K562 (cell line): ENCODE results near the gene CYSTM1. TPM values are rescaled to one million over a fixed set of nuclear protein-coding genes. Genes with fewer than 3 reads are reported as not detected.
A peak's percentile ranks its signal among the peaks of the same experiment; 100 is the strongest.

Experiments
- AFF1 ChIP-seq, 2 experiments: fragments of 450-650 bp; IDR thresholded peaks; 2 replicates each; pipeline ENCODE4 v1.6.1; 2018; ENCODE audit warnings: mild to moderate bottlenecking in 2 of 2, low read depth in 1 of 2; ENCODE audit not compliant: partially characterized antibody in 2 of 2
- CCNT2 ChIP-seq: IDR thresholded peaks from 2 replicates; pipeline ENCODE4 v1.6.1; 2011; ENCODE audit warnings: borderline replicate concordance, low read depth, mild to moderate bottlenecking, moderate library complexity, mixed read lengths, low read length; ENCODE audit not compliant: insufficient read length; ENCODE audit errors: extremely low read depth
- CEBPZ ChIP-seq: fragments of 150-350 bp; IDR thresholded peaks from 2 replicates; pipeline ENCODE4 v1.6.1; 2014; ENCODE audit warnings: low read depth, mild to moderate bottlenecking, low read length, borderline replicate concordance
- GABPA ChIP-seq: fragments of 200-800 bp; sonication (Bioruptor generic); conservative IDR thresholded peaks from 2 replicates; pipeline ENCODE4 v1.6.1; 2016; ENCODE audit warnings: low read depth, missing genetic modification characterization, missing compliant biosample characterization
- IFI16 ChIP-seq: fragments of 250-450 bp; sonication (Bioruptor Pico); IDR thresholded peaks from 2 replicates; pipeline ENCODE4 v2.1.2; 2022; ENCODE audit warnings: mild to moderate bottlenecking, inconsistent platforms
- IRF2 ChIP-seq: sonication (generic); formaldehyde crosslinking; IDR thresholded peaks from 2 replicates; pipeline ENCODE4 v1.8.1; 2022; ENCODE audit warnings: mild to moderate bottlenecking, missing genetic modification reagents
- MLX ChIP-seq, 2 experiments: fragments of 450-650 bp in 1 of 2; sonication (generic) in 1 of 2; formaldehyde crosslinking; conservative IDR thresholded peaks; 2 replicates each; pipeline versions ENCODE4 v1.4.0 to v1.8.1; 2020 to 2022; ENCODE audit warnings: mild to moderate bottlenecking in 1 of 2, missing genetic modification reagents in 1 of 2
- MNT ChIP-seq, 2 experiments: fragments of 450-650 bp; conservative IDR thresholded peaks; 2 replicates each; pipeline ENCODE4 v1.6.1; 2017; ENCODE audit warnings: mild to moderate bottlenecking in 2 of 2, moderate library complexity in 2 of 2
- NFE2 ChIP-seq: IDR thresholded peaks from 2 replicates; pipeline ENCODE4 v1.6.1; 2014; ENCODE audit warnings: antibody characterized with exemption, low read depth
- PTTG1 ChIP-seq: fragments of 450-650 bp; IDR thresholded peaks from 2 replicates; pipeline ENCODE4 v1.6.1; 2016; ENCODE audit warnings: low read depth, mild to moderate bottlenecking, missing genetic modification characterization, missing compliant biosample characterization
- RBBP5 ChIP-seq: fragments of 200-600 bp; sonication (generic); IDR thresholded peaks from 2 replicates; pipeline ENCODE4 v1.6.1; 2012; ENCODE audit warnings: borderline replicate concordance, mild to moderate bottlenecking, low read length, control low read depth, inconsistent platforms; ENCODE audit not compliant: insufficient read depth, poor library complexity, severe bottlenecking
- SNIP1 ChIP-seq: fragments of 450-650 bp; IDR thresholded peaks from 2 replicates; pipeline ENCODE4 v1.7.1; 2017; ENCODE audit warnings: low read depth, mild to moderate bottlenecking
- XRCC3 ChIP-seq: fragments of 450-650 bp; IDR thresholded peaks from 2 replicates; pipeline ENCODE4 v1.6.1; 2017; ENCODE audit warnings: mild to moderate bottlenecking, moderate library complexity
- ZC3H11A ChIP-seq: IDR thresholded peaks from 2 replicates; pipeline ENCODE4 v1.6.1; 2012; ENCODE audit warnings: low read depth, low read length, improper control_type of control experiment
- ZNF280A ChIP-seq: fragments of 450-650 bp; IDR thresholded peaks from 2 replicates; pipeline ENCODE4 v1.6.1; 2018; ENCODE audit warnings: mild to moderate bottlenecking, low read depth; ENCODE audit not compliant: partially characterized antibody
- ZZZ3 ChIP-seq: fragments of 450-650 bp; IDR thresholded peaks from 2 replicates; pipeline ENCODE4 v1.6.1; 2016; ENCODE audit warnings: antibody characterized with exemption, mild to moderate bottlenecking, moderate library complexity
- polyA plus RNA-seq, 8 experiments: library from polyadenylated mRNA; depleted of rRNA in 4 of 8; stranded (reverse) in 5 of 8; unstranded in 3 of 8; fragments of >200 nt; fragmentation: Nextera tagmentation in 2 of 8; fragmentation: Illumina TruSeq in 1 of 8; extraction: Ambion mirVana in 2 of 8; extraction: Trizol in 1 of 8; gene quantifications; 2 replicates each; pipeline versions ENCODE4 v1.2.1 to v1.2.3, GENCODE V29; 2011 to 2014; ENCODE audit warnings: inconsistent platforms in 1 of 8, missing spikeins in 1 of 8
- total RNA-seq, 7 experiments: library from RNA; depleted of rRNA in 6 of 7; stranded (reverse); fragments of >200 nt in 6 of 7; fragmentation: Illumina TruSeq in 2 of 7; extraction: Trizol in 2 of 7; gene quantifications; 2 replicates each; pipeline versions ENCODE4 v1.2.1 to v1.2.3, GENCODE V29; 2011 to 2021; ENCODE audit warnings: low replicate concordance in 1 of 7

CYSTM1 gene
- total and polyA plus RNA-seq, 9 of the 15 experiments (the other 6 are each of a cell fraction or from before 2014, with no cell fraction given) = 76.1 to 422 (median 108) TPM

- TF ChIP-seq SNIP1 (no peak), AFF1 (IDR thresholded peaks at IDR 0.05; ENCODE audit: low read depth in 1 of 2, partially characterized antibody in 2 of 2) (no peak), IFI16 (CRISPR knock-in tag) (no peak), ZC3H11A (no peak), PTTG1 (no peak), RBBP5 (no peak), CCNT2 (no peak), ZZZ3 (no peak), MLX (CRISPR knock-in tag; conservative IDR thresholded peaks at IDR 0.05) (no peak), NFE2 (peak; percentile 83), GABPA (tag) (0 out of 2 replicates have a peak, but pooled peaks have one; percentile 10), IRF2 (CRISPR knock-in tag) (no peak), ZNF280A (no peak), MNT (conservative IDR thresholded peaks at IDR 0.05) (no peak), XRCC3 (no peak), CEBPZ (no peak)
Measured at GRCh38 chr5:140186267-140186671, 11.3 kb downstream of the CYSTM1 start (continued).
